K562 (cell line): Measurements from ENCODE around the gene IFNK. TPM values are rescaled to one million over a fixed set of nuclear protein-coding genes. Genes with fewer than 3 reads are reported as not detected.

Experiments
- ATAC-seq: fragments of 200-7000 bp; cut with Tn5 transposase; 3 replicates; pipeline ENCODE4 v1.9.1; 2020; ENCODE audit warnings: moderate library complexity
- BruUV-seq: library from RNA; stranded (reverse); fragments of 400-500 nt; replicated peaks from 2 replicates; lab custom pipeline; 2021; lab: Mats Ljungman, UMichigan
- CTCF ChIA-PET: fragments of 300-600 bp; formaldehyde crosslinking; extraction: SDS; loops from one replicate; lab custom pipeline; 2021; ENCODE audit warnings: low intra/inter-chr PET ratio; lab: Yijun Ruan, JAX
- POLR2A ChIA-PET: fragments of 300-600, 350-650 bp; sonication (Branson Sonifier 250); formaldehyde crosslinking; extraction: SDS; loops from one replicate; lab custom pipeline; 2021; ENCODE audit warnings: antibody characterized with exemption, inconsistent platforms; lab: Yijun Ruan, JAX
- DNase-seq, 4 experiments: peaks; one replicate each; pipeline versions ENCODE4 v3.0.0 to v3.0.0-alpha.2; 2011 to 2018; ENCODE audit warnings: low spot score in 3 of 4, mixed read lengths in 3 of 4; ENCODE audit errors: extremely low read depth in 1 of 4
- FAIRE-seq: peaks from 2 replicates; lab custom pipeline; 2011; peaks lifted over from hg19 to GRCh38; lab: Jason Lieb, UNC
- H2AFZ ChIP-seq: 2 replicates; pipeline ENCODE4 v1.6.0; 2011; ENCODE audit warnings: low read depth, low read length, control low read depth, inconsistent platforms
- H3K27ac ChIP-seq: fragments of 200-600 bp; 3 replicates; pipeline ENCODE4 v1.8.0; 2011; ENCODE audit warnings: low read depth, mild to moderate bottlenecking, control low read depth, inconsistent platforms, low read length, moderate library complexity, mixed read lengths; ENCODE audit errors: extremely low read depth
- H3K27me3 ChIP-seq, 2 experiments: fragments of 300-600 bp in 1 of 2; 2 replicates in 1 of 2; 3 replicates in 1 of 2; pipeline versions ENCODE4 v1.6.0 to v1.8.0; 2011; ENCODE audit warnings: inconsistent platforms in 2 of 2, low read length in 2 of 2, mild to moderate bottlenecking in 1 of 2, mixed read lengths in 1 of 2, moderate library complexity in 1 of 2; ENCODE audit not compliant: control insufficient read depth in 2 of 2, insufficient read depth in 2 of 2
- H3K36me3 ChIP-seq: fragments of 300-600 bp; 3 replicates; pipeline ENCODE4 v1.8.0; 2011; ENCODE audit warnings: mild to moderate bottlenecking, low read length, inconsistent platforms; ENCODE audit not compliant: control insufficient read depth, insufficient read depth
- H3K4me1 ChIP-seq, 2 experiments: fragments of 200-600 bp in 1 of 2; replicated peaks in 1 of 2; 2 replicates in 1 of 2; 3 replicates in 1 of 2; pipeline versions ENCODE4 v1.5.1 to v1.8.0; 2011; ENCODE audit warnings: inconsistent platforms in 2 of 2, low read length in 2 of 2, mild to moderate bottlenecking in 1 of 2, mixed read lengths in 1 of 2, moderate library complexity in 1 of 2; ENCODE audit not compliant: control insufficient read depth in 2 of 2, insufficient read depth in 2 of 2
- H3K4me2 ChIP-seq: 2 replicates; pipeline ENCODE4 v1.6.1; 2011; ENCODE audit warnings: low read length, control low read depth, inconsistent platforms, mixed read lengths; ENCODE audit not compliant: insufficient read depth
- H3K4me3 ChIP-seq: fragments of 200-600 bp; sonication (generic), shearing (Covaris generic); 2 replicates; pipeline ENCODE4 v1.5.1; 2016; ENCODE audit warnings: control low read depth, inconsistent platforms
- H3K79me2 ChIP-seq: fragments of 200-600 bp; 3 replicates; pipeline ENCODE4 v1.8.0; 2011; ENCODE audit warnings: low read length, inconsistent platforms; ENCODE audit not compliant: control insufficient read depth, insufficient read depth
- H3K9ac ChIP-seq, 2 experiments: 2 replicates each; pipeline versions ENCODE4 v1.6.0 to v1.6.1; 2011; ENCODE audit warnings: low read depth in 2 of 2, low read length in 2 of 2, control low read depth in 1 of 2, inconsistent platforms in 1 of 2, mild to moderate bottlenecking in 1 of 2, mixed read lengths in 1 of 2; ENCODE audit not compliant: insufficient read depth in 1 of 2
- H3K9me1 ChIP-seq: one replicate; pipeline ENCODE4 v1.6.0; 2011; ENCODE audit warnings: inconsistent platforms, mild to moderate bottlenecking, low read length, moderate library complexity; ENCODE audit not compliant: control insufficient read depth, insufficient read depth
- H3K9me3 ChIP-seq: replicated peaks from 2 replicates; pipeline ENCODE4 v1.5.1; 2011; ENCODE audit warnings: low read depth, low read length, inconsistent platforms; ENCODE audit not compliant: control insufficient read depth, insufficient read depth
- H4K20me1 ChIP-seq: replicated peaks from 2 replicates; pipeline ENCODE4 v1.6.1; 2011; ENCODE audit warnings: low read length, inconsistent platforms, mixed read lengths; ENCODE audit not compliant: control insufficient read depth, insufficient read depth
- ARID2 ChIP-seq: fragments of 450-650 bp; IDR thresholded peaks from 2 replicates; pipeline ENCODE4 v1.6.1; 2017; ENCODE audit warnings: antibody characterized with exemption, mild to moderate bottlenecking
- ATF7 ChIP-seq: fragments of 450-650 bp; IDR thresholded peaks from 2 replicates; pipeline ENCODE4 v1.7.1; 2014; ENCODE audit warnings: mild to moderate bottlenecking, moderate library complexity
- CBX8 ChIP-seq: fragments of 200-600 bp; sonication (generic); IDR thresholded peaks from 2 replicates; pipeline ENCODE4 v1.6.1; 2012; ENCODE audit warnings: borderline replicate concordance, mixed run types, low read depth, mild to moderate bottlenecking, moderate library complexity, mixed read lengths, low read length, control low read depth, inconsistent platforms; ENCODE audit not compliant: poor library complexity, severe bottlenecking; ENCODE audit errors: extremely low read depth
- EZH2 ChIP-seq: IDR thresholded peaks from 2 replicates; pipeline ENCODE4 v1.6.1; 2012; ENCODE audit warnings: low read depth, mild to moderate bottlenecking, inconsistent platforms, low read length, borderline replicate concordance
- PCBP2 ChIP-seq: fragments of 200-400 bp; formaldehyde crosslinking; IDR thresholded peaks from 2 replicates; pipeline ENCODE4 v1.6.1; 2018; ENCODE audit warnings: low read length, low read depth, mild to moderate bottlenecking, moderate library complexity; ENCODE audit not compliant: poor library complexity, severe bottlenecking
- RFX7 ChIP-seq: fragments of 250-450 bp; sonication (Bioruptor Pico); IDR thresholded peaks from 2 replicates; pipeline ENCODE4 v1.5.1; 2021; ENCODE audit warnings: mild to moderate bottlenecking
- ZNF316 ChIP-seq: fragments of 450-650 bp; IDR thresholded peaks from 2 replicates; pipeline ENCODE4 v1.6.1; 2016
- WGBS: fragments of 100-300 bp; shearing (Covaris generic); methylation state at CpG from one replicate; pipeline ENCODE4 v1.1.6; 2016; ENCODE audit warnings: low coverage, mixed read lengths; ENCODE audit not compliant: insufficient coverage; ENCODE audit errors: missing lambda C conversion rate; 5-methylcytosine and 5-hydroxymethylcytosine counted together
- in situ Hi-C: fragments of 300-500 bp; cut with MboI; formaldehyde crosslinking; loops from 4 replicates; pipeline ENCODE4 v1.15.0; 2018; ENCODE audit warnings: inconsistent platforms, mixed read lengths
- intact Hi-C: fragments of 100-400 bp; cut with micrococcal nuclease; formaldehyde crosslinking; loops from 2 replicates; pipeline ENCODE4 v1.14.2; 2022
- polyA plus RNA-seq, 8 experiments: library from polyadenylated mRNA; depleted of rRNA in 4 of 8; stranded (reverse) in 5 of 8; unstranded in 3 of 8; fragments of >200 nt; fragmentation: Nextera tagmentation in 2 of 8; fragmentation: Illumina TruSeq in 1 of 8; extraction: Ambion mirVana in 2 of 8; extraction: Trizol in 1 of 8; gene quantifications; 2 replicates each; pipeline versions ENCODE4 v1.2.1 to v1.2.3, GENCODE V29; 2011 to 2014; ENCODE audit warnings: inconsistent platforms in 1 of 8, missing spikeins in 1 of 8
- total RNA-seq, 7 experiments: library from RNA; depleted of rRNA in 6 of 7; stranded (reverse); fragments of >200 nt in 6 of 7; fragmentation: Illumina TruSeq in 2 of 7; extraction: Trizol in 2 of 7; gene quantifications; 2 replicates each; pipeline versions ENCODE4 v1.2.1 to v1.2.3, GENCODE V29; 2011 to 2021; ENCODE audit warnings: low replicate concordance in 1 of 7
- TF ChIP-seq, protein P1 (sequence below): sonication (generic); formaldehyde crosslinking; IDR thresholded peaks from 2 replicates; pipeline ENCODE4 v1.8.0; 2022; ENCODE audit warnings: mild to moderate bottlenecking, low read depth, missing genetic modification reagents
- TF ChIP-seq, protein P2 (sequence below): fragments of 450-650 bp; IDR thresholded peaks from 2 replicates; pipeline ENCODE4 v1.6.1; 2016; ENCODE audit warnings: antibody characterized with exemption
- TF ChIP-seq, protein P3 (sequence below): fragments of 450-650 bp; IDR thresholded peaks from 2 replicates; pipeline ENCODE4 v1.6.1; 2016; ENCODE audit warnings: low read depth

The IFNK gene
- total and polyA plus RNA-seq, 9 of the 15 experiments (the other 6 are each of a cell fraction or from before 2014, with no cell fraction given), result 0.11 TPM; not detected in 8

DNA sequence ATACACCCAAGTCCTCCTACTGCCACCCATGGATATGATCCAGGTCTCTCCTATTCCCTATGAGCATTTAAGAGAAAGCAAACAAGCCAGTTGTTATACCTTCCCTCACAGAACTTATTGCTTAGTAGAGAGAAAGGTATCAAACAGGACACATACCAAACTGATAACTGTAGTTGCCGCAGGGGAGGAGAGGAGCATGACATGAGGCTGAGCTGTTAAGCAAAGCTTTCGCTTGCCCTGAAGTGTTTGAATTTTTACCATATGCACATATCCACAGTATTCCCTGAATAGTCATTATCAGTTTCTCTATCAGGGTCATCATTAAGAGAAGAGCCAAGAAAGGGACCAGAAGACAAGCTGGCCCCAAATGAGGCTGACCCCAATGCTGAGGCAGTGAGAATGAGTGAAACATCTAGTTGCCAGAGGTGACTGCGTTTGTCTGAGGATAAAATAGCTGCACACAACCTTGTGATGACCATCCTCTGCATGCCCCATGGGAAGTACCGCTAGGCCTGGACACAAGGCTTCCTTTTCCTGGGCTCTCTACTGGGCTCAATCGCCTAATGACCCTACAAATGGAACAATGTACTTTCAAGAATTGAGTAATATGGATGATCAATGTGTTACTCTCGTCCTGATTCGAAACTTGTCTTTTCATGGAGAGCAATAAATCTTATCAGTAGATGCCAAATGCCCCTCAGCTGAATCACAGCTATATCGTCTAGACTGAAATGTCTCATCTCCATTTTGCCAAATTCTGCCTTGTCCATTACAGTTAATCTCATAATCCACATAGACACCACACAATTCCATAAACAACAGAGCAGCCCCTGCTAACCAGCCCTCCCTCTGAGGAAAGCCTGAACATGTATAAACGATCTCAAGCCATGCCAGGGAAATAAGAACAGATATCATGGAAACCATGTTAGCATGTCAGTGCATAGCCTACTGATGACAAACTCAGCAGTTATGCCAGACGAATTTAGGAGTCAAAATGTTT, 4.3 kb upstream of the IFNK start:
- intact Hi-C loops, result no loop called here
- H3K9me1 ChIP-seq, result no peaks in the 10 kb centered on the region
- ChIA-PET CTCF (no interaction called here), POLR2A (no interaction called here)
- WGBS, result 32% methylated on average over 5 of the region's 10 CpGs
- no peaks in the 10 kb centered on the region for H3K27me3 ChIP-seq
- no peak overlapping the region for H3K4me3 ChIP-seq
- no peak overlapping the region for H3K9ac ChIP-seq
- no peak overlapping the region for H2AFZ ChIP-seq
- no TSS peak for BruUV-seq
- no peak for ATAC-seq
- H3K79me2 ChIP-seq, result peaks cover 92% of the 10 kb centered on the region
- peaks cover 6% of the 10 kb centered on the region; the same call in 1 of the 3 replicates for H3K36me3 ChIP-seq
- no peak for DNase-seq
- H3K4me1 ChIP-seq, result no peaks in the 10 kb centered on the region; a peak in 2 of 5 replicates
- FAIRE-seq, result no peak
- H3K4me2 ChIP-seq, result no peak overlapping the region
- in situ Hi-C loops, result loop anchor here (10.0 kb wide), 1 partner anchor 65 kb away; no protein-coding TSS in a partner anchor
- no peak overlapping the region for H3K27ac ChIP-seq
- H4K20me1 ChIP-seq, result no peaks in the 10 kb centered on the region
- no peaks in the 10 kb centered on the region for H3K9me3 ChIP-seq
- no peak for TF ChIP-seq EZH2
- TF ChIP-seq CBX8, result no peak
- TF ChIP-seq, protein P1, sequence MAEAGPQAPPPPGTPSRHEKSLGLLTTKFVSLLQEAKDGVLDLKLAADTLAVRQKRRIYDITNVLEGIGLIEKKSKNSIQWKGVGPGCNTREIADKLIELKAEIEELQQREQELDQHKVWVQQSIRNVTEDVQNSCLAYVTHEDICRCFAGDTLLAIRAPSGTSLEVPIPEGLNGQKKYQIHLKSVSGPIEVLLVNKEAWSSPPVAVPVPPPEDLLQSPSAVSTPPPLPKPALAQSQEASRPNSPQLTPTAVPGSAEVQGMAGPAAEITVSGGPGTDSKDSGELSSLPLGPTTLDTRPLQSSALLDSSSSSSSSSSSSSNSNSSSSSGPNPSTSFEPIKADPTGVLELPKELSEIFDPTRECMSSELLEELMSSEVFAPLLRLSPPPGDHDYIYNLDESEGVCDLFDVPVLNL (CRISPR knock-in tag), result no peak
- TF ChIP-seq, protein P2, sequence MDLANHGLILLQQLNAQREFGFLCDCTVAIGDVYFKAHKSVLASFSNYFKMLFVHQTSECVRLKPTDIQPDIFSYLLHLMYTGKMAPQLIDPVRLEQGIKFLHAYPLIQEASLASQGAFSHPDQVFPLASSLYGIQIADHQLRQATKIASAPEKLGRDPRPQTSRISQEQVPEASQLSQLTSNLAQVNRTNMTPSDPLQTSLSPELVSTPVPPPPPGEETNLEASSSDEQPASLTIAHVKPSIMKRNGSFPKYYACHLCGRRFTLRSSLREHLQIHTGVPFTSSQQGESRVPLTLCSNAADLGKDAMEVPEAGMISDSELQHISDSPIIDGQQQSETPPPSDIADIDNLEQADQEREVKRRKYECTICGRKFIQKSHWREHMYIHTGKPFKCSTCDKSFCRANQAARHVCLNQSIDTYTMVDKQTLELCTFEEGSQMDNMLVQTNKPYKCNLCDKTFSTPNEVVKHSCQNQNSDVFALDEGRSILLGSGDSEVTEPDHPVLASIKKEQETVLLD, result no peak
- TF ChIP-seq RFX7, result no peak
- no peak for TF ChIP-seq PCBP2
- TF ChIP-seq, protein P3, sequence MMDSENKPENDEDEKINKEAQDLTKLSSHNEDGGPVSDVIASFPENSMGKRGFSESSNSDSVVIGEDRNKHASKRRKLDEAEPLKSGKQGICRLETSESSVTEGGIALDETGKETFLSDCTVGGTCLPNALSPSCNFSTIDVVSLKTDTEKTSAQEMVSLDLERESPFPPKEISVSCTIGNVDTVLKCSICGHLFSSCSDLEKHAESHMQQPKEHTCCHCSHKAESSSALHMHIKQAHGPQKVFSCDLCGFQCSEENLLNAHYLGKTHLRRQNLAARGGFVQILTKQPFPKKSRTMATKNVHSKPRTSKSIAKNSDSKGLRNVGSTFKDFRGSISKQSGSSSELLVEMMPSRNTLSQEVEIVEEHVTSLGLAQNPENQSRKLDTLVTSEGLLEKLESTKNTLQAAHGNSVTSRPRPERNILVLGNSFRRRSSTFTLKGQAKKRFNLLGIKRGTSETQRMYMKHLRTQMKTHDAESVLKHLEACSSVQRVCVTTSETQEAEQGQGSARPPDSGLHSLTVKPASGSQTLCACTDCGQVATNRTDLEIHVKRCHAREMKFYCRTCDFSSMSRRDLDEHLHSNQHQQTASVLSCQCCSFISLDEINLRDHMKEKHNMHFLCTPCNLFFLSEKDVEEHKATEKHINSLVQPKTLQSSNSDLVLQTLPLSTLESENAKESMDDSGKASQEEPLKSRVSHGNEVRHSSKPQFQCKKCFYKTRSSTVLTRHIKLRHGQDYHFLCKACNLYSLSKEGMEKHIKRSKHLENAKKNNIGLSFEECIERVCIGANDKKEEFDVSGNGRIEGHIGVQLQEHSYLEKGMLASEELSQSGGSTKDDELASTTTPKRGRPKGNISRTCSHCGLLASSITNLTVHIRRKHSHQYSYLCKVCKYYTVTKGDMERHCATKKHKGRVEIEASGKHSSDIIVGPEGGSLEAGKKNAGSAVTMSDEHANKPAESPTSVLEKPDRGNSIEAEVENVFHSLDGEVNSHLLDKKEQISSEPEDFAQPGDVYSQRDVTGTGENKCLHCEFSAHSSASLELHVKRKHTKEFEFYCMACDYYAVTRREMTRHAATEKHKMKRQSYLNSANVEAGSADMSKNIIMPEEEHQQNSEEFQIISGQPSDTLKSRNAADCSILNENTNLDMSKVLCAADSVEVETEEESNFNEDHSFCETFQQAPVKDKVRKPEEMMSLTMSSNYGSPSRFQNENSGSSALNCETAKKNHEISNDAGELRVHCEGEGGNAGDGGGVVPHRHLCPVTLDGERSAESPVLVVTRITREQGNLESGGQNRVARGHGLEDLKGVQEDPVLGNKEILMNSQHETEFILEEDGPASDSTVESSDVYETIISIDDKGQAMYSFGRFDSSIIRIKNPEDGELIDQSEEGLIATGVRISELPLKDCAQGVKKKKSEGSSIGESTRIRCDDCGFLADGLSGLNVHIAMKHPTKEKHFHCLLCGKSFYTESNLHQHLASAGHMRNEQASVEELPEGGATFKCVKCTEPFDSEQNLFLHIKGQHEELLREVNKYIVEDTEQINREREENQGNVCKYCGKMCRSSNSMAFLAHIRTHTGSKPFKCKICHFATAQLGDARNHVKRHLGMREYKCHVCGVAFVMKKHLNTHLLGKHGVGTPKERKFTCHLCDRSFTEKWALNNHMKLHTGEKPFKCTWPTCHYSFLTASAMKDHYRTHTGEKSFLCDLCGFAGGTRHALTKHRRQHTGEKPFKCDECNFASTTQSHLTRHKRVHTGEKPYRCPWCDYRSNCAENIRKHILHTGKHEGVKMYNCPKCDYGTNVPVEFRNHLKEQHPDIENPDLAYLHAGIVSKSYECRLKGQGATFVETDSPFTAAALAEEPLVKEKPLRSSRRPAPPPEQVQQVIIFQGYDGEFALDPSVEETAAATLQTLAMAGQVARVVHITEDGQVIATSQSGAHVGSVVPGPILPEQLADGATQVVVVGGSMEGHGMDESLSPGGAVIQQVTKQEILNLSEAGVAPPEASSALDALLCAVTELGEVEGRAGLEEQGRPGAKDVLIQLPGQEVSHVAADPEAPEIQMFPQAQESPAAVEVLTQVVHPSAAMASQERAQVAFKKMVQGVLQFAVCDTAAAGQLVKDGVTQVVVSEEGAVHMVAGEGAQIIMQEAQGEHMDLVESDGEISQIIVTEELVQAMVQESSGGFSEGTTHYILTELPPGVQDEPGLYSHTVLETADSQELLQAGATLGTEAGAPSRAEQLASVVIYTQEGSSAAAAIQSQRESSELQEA, result no peak
- TF ChIP-seq ZNF316, result no peak
- TF ChIP-seq ATF7, result no peak
- TF ChIP-seq ARID2, result no peak
